UCSD-AML1 (cell line): ENCODE measurements around the gene PYGB.
"Not testable (repeated sequence)": the region's sequence is repeated elsewhere in the genome, so short reads cannot be mapped to it uniquely, and the experiment has no call there.

Source experiments
- DNase-seq: peaks from one replicate; lab custom pipeline; 2025; ENCODE audit not compliant: unreplicated experiment; lab: John Stamatoyannopoulos, UW

PYGB gene

GRCh38 chr20:25247518-25247955 is 348 bp upstream of the PYGB start:
- no peak for DNase-seq

DNA sequence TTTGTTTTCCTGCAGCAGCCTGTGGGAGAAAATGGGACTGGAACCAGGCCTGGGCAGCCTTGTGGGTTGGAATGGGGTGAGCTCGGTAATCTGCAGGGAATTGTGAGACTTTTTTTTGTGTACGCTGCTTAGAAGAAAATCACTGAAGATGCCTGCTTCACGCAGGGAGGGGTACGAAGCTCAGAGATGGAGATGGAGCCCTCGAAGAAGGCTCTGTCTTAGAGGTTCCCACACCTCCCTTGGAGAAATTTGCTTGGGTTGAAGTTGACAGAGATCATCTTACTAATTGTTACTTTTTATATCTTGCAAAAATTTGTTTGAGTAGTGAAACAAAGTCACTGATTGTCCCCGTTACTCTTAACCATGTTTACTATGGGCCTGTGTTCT is 894 bp downstream of the PYGB start:
- no peak for DNase-seq

GRCh38 chr20:25249198-25249931 is 1.5 kb downstream of the PYGB start:
- no peak for DNase-seq

- DNase-seq = no peak
Observed at GRCh38 chr20:25250508-25250907, 2.6 kb downstream of the PYGB start.

- DNase-seq = no peak
Observed at GRCh38 chr20:25251019-25251418, 3.1 kb downstream of the PYGB start.

DNA sequence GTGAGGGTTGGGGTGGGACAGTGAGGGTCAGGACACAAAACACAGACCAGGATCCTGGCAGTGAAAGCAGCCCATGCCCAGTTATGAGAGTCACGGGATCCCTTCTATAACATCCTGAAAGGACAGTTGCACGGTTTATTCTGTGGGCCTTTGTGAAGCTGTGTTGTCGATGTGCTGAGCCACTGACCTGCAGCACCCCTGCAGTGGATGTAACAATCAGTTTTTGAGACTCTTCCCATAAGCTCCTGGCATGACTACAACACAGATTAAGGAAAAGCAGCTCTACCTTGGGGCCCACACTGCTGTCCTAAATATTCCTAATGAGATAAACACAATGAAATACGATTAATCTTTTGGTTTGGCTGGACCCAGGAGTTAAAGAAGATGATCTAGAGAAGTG is 3.7 kb downstream of the PYGB start:
- DNase-seq = no peak

DNA sequence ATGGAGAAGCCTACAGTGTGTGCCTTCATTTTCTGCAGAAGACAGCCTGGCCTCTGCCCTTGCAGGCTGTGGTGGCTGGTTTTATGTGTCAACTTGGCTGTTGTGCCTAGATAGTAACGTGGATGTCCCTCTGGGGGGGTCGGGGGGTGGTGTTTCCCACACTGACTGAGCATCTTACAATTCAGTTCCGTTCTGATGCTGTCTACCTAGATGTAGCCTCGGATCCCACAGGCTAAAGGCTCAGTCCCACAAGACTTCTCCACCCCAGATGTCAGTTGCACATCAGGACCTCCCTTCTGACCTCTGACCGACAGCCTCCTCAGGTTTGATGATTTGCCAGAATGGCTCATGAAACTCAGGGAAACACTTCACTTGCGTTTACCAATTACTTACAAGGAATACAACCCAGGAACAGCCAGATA is 4.4 kb downstream of the PYGB start:
- DNase-seq = no peak

DNA sequence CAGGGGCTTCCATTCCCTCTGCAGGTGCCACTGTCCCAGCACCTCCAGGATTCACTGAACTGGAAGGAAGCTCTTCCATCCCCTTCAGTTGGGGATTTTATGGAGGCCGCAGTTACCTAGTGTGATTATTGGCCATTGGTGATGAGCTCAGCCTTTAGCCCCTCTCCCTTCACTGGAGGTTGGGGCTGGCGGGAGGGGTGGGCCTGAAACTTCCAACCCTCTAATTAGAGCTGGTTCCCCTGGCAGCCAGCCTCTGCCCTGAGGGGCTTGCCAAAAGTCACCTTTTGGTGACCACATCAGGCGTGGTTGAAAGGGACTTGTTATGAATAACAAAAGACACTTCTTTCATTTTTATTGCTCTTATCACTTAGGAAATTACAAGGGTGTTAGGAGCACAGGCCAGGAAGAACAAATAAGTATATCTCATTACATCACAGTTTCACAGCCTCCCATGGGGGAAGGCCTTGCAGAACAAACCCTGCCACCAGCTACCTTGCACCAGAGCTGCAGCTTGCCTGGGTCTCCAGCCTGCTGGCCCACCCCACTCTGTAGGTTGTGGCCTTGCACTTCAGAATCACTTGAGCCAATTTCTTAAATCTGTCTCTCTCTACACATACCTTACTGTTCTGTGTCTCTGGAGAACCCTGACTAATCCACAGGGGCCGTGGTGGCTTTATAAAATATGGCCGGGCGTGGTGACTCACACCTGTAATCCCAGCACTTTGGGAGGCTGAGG is 5.0 kb downstream of the PYGB start:
- DNase-seq = no peak

DNA sequence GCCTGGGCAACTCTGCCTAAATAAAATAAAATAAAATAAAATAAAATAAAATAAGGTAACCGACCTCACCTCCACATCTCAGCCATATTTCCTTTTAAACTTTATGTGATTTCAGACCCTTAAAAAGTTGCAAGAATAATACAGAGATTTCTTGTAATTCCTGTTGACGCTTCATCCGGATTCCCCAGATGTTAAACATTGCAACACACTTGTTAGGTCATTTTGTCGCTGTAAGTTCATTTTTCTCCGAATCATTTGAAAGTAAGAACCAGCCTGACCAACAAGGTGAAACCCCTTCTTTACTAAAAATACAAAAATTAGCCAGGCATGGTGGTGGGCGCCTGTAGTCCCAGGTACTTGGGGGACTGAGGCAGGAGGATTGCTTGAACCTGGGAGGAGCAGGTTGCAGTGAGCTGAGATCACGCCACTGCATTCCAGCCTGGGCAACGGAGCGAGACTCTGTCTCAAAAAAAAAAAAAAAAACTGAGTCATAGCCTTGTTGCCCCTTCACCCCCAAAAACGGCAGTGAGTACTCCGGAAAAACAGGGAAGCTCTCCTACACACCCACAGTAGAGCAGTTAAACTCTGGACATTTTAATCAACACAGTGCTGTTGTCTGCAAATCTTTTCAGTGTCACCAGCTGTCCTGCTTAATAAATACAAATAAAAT is 5.9 kb downstream of the PYGB start:
- DNase-seq = no peak

GRCh38 chr20:25254571-25254970 is 6.7 kb downstream of the PYGB start:
- no peak for DNase-seq

DNA sequence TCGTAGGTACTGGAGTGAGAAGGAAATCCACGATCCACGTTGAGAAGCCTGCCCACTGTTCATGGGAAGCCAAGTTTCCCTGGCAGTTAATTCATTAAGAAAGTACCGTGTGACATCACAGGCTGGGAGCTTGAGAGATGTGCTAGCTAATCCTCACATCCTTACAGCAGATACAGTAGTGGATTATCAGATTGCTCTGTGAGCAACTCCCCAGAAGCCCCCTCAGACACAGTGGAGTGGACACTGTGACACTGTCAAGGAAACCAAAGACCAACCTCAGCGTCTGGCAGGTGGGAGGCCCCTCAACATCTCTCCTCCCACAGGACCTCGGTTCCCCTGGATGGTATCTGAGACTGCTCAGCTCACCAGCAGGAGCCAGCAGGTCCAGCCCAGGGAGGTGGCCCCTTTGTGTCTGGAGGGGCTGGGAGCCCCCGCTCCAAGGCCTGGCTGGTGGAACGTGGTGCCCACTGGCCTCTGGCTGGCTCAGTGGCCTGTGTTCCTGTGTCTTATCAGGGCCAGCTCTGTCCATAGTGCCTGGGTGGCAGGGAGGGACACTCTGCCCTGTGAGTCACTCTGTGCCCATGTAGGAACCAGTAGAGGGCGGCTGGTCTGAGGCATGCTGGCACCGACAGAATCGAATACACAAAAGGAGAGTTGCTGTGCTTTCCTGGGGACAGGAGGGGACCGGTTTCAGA is 7.2 kb downstream of the PYGB start:
- DNase-seq = no peak

- no peak for DNase-seq
Observed at GRCh38 chr20:25256226-25256859, 8.5 kb downstream of the PYGB start.

GRCh38 chr20:25257130-25257529 is 9.2 kb downstream of the PYGB start:
- no peak for DNase-seq

- no peak for DNase-seq
Observed at GRCh38 chr20:25257756-25258475, 10.0 kb downstream of the PYGB start.

DNA sequence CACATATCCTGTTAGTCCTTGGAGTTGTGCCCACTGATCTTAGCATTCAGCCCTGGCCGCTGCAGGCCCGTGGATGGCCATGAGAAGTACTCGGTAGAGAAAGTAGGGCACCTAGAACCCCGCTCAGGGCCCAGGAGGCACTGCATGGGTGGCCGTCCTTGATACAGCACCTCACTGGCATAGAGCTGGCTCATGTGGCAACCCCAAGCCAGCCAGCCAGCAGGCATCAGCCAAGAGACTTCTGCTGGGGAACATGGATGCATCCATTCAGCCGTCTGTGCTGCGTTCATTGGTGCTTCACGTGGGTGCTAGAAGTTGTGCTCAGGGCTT is 10.6 kb downstream of the PYGB start:
- no peak for DNase-seq

DNA sequence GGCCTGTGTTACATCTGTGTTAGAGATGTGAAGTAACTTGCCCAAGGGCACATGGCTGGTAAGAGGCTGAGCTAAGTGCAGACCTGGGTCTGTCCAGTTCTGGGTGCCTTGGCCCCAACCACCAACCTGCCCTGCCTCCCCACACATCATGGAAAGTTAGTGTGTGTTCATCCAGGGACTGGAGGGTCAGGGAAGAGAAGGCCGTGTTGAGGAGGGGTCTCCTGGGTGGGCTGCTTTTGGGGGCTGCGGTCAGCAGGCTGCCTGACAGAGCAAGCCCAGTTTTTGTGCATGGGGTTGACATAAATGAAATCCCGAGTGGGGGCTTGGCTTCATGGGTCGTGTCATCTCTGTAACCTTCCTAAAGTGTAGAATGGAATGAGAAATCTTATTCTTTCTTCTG is 10.9 kb downstream of the PYGB start:
- no peak for DNase-seq

GRCh38 chr20:25259358-25259757 is 11.5 kb downstream of the PYGB start:
- no peak for DNase-seq

DNA sequence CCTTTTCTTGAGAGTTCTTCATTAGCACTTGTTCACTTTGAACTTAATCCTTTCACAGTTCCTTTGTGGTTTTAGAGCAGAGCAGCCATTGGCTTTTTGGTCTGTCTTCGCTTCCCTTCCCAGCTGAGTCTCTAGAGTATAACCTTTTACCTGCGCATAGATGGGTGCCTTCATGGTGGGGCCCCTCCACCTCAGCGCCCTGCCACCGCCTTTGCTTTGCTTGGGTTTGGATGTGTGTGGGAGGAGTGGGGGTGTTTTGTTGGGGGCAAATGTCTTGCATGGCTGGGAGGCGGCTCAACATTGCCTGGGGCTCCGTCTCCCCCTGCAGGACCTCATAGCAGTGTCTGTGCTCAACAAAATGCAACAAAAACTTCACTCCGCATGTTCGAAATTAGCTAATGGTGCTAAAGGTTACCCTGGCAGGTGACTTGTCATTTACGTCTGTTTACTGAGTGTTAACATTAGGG is 11.9 kb downstream of the PYGB start:
- DNase-seq = no peak

DNA sequence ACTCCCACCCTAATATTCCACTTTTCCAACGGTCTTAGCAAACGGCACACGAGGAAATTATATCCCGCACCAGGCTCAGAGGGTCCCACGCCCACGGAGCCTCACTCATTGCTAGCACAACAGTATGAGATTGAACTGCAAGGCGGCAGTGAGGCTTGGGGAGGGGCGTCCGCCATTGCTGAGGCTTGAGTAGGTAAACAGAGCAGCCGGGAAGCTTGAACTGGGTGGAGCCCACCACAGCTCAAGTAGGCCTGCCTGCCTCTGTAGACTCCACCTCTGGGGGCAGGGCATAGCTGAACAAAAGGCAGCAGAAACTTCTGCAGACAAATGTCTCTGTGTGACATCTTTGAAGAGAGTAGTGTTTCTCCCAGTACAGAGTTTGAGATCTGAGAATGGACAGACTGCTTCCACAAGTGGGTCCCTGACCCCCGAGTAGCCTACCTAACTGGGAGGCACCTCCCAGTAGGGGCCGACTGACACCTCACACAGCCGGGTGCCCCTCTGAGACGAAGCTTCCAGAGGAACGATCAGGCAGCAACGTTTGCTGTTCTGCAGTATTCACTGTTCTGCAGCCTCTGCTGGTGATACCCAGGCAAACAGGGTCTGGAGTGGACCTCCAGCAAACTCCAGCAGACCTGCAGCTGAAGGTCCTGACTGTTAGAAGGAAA is 13.0 kb downstream of the PYGB start:
- not testable (repeated sequence) for DNase-seq
